HG03469 (cell line): Measurements from ENCODE around the gene GAL3ST2.
"Not testable (repeated sequence)": the region's sequence is repeated elsewhere in the genome, so short reads cannot be mapped to it uniquely, and the experiment has no call there.

ENCODE experiments used
- ATAC-seq: cut with Tn5 transposase; IDR thresholded peaks from one replicate; pipeline ENCODE4 v1.9.1; 2021; ENCODE audit warnings: mild to moderate bottlenecking, moderate library complexity, moderate number of reproducible peaks; ENCODE audit not compliant: unreplicated experiment

The GAL3ST2 gene

DNA sequence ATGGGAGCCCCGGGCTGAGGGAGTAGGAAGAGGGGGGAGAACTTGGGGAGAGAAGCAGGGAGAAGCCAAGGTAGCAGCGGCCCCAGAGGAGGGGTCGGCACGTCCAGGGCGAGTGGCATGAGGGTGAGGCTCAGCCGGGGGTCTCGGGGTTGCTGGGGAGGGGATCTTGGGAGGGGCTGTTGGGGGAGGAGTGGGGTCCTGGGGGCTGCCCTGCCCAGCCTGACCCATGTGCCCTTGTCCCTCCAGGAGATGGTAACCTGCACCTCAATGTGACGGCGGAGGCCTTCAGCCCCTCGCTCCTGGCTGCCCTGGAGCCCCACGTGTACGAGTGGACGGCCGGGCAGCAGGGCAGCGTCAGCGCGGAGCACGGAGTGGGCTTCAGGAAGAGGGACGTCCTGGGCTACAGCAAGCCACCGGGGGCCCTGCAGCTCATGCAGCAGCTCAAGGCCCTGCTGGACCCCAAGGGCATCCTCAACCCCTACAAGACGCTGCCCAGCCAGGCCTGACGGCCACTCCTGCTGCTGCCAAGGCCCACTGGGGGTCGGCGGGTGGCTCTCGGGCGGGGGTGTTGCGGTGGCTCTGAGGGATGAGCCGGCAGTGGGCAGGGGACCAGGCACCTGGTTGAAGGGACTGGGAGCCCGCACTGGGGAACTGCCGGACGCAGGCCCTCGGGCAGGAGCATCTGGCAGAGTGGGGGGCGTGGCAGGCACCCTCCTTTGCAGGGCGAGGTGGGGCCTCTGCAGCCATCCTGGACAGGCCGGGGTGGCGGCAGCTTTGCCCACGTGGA is 9.0 kb upstream of the GAL3ST2 start:
- no peak for ATAC-seq

DNA sequence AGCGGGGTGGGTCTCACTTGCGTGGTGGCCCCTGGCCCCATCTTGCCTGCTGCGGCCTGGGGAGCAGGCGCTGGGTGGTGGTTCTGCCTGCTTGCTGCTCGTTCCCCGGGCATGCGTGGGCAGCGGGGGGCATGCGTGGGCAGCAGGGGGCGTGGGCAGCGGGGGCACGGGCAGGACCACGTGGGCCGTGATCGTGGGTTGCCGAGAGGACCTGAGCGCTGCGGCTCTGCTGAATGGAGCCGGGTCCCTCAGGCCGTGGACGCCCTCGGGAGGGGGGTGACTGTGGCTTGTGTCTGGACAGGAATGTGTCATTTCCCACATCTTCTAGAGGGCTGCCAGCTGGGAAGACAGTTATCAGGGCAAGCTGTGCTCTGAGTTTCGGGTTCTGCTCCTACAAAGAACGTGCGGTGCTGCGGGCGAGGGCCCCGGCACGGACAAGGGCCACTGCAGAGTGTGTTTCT is 8.3 kb upstream of the GAL3ST2 start:
- ATAC-seq, result no peak

DNA sequence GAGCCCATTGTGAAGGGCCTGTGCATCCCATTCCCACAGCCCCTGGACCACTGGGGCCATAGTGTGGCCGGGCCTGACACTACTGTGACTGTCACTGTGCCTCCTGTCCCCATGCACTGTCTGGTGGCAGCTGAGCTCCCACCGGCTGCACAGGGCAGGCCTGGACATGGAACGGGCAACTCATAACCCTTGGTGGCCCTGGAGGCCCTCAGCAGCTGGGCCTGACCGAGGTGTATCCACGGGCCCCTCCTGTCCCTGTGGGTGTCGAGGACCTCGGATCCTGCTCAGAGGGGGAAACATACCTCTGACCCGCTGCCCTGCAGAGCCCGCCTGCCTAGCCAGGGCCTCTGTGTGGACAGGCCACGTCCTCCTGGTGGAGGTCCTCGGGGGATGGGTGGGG is 7.8 kb upstream of the GAL3ST2 start:
- ATAC-seq, result no peak

DNA sequence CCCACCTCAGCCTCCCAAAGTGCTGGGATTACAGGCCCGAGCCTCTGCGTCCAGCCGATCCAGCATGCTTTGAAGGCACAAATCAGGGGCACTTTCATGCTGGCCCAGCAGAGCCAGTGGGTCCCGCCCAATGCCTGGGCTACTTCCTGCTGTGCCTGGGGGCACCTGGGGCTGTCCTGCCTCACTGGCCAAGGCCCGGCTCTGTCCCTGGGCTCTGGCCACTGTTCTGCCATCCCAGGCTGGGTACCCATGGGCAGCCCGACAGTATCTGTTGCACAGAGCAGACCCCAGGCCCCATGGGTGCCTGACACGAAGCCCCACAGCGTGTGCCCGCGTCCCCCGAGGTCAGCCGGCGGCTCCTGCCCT is 6.8 kb upstream of the GAL3ST2 start:
- no peak for ATAC-seq

DNA sequence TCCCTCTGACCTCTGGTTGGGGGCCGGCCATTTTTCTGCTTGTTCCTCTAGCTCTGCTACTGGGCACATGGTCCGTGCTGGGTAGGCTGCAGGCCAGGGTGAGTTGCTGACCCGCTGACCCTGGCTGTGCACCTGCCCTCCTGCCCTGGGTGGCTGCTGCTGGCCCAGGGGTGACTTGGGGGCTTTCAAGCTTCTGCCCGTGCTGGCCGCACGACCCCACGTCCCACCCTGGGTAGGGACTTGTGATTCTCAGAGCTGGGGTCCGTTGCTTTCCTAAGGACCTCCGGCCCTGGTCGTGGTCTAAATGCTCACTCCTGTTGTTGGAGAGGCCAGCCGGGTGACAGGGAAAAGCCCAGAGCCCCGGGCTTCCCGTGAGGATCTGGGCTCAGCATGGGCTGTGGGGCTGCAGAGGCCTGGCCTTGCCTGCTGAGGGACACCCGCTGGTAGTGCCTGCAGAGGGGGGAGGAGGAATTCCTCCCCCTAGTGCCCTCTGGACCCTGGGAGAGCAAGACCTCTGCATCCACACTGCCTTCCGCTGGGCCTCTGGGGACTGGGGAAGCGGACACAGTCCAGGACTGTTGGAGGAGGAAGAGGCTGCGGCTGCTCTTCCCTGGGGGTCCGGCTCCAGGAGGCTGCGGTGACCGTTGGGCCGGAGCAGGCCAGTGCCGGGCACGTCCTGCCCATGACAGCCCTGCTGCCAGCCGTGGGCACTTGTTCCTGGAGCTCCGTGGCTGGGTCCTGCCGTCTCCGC is 6.3 kb upstream of the GAL3ST2 start:
- no peak for ATAC-seq

- no peak for ATAC-seq
Measured at GRCh38 chr2:241770936-241771285, 5.7 kb upstream of the GAL3ST2 start.

DNA sequence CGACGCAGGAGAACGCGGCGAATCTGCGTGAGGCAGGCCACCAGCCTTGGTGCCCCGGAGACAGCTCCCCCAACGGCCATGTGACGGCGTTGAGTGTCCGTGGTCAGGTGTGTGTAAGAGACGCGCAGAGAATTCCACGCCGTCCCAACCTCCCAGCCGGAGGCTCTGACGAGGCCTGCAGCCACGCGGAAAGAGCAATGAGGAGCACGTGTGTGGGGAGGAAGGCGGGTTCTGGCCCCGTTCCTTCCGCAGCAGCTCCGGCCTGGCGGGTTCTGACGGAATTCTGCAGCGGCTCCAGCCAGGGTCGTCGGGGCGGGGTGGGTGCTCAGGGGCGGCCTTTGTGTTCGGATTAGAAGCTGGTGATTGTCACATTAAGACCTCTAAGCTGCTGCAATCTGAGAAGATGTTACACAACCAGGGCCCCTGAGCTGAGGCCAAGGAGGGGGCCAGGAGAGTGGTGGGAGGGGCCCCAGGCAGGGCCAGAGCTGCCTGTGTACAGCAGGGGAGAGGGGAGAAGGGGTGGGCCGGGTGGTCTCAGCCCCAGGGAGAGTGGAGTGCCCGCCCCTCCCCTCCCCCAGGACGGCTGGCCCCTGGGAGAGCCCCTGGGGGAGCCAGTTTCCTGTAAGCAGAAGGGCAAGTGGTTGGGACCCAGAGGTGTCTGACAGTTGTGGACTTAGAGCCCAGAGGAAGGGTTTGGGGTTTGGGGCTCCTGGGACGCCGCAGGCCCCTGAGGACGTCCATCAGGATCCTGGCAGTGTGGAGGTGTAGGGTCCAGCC is 5.1 kb upstream of the GAL3ST2 start:
- no peak for ATAC-seq

GRCh38 chr2:241772063-241772499 is 4.5 kb upstream of the GAL3ST2 start:
- ATAC-seq, result no peak

DNA sequence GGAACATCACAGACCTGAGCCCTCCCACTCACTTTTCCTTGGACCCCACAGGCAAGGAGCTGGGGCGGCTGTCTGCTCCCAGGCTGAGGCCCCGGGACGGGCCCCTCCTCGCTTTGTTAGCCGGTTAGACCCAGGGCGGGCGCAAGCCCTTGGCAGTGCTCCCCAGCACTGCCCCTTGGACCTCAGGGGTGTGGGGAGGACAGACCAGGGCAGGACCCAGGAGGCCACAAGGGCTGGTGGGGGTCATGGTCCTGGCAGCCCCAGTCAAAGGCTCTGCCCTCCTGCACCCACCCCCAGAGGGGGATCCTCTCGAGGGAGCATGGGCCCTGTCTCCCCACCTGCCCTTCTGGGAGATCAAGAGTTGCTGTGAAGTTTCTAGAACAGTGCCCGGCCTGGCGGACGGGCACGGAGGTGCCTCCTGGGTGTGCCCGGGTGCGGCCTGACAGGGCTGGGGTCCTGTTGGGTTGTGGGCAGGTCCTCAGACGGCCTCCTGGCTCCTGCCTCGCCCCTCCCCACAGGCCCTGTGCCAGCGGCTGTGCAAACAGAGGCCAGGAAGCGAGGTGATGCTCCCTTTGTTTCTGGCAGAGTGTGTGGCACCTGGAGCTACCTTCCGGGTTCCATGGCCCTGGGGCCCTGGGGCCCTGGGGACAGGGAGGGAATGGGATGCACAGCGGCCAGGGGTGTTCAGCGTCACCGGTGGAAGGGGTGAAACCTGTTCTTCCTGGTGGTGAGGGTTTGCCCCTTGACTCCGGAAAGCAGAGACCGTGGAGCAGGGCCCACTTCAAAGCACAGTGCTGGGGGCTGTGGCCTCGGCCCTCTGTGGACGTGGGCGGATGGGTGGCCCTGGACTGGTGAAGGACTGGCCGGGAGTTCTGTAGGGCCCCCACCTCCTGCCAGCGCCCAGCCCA is 2.9 kb upstream of the GAL3ST2 start:
- ATAC-seq, result no peak

GRCh38 chr2:241774419-241775222 is 2.0 kb upstream of the GAL3ST2 start:
- ATAC-seq, result no peak

DNA sequence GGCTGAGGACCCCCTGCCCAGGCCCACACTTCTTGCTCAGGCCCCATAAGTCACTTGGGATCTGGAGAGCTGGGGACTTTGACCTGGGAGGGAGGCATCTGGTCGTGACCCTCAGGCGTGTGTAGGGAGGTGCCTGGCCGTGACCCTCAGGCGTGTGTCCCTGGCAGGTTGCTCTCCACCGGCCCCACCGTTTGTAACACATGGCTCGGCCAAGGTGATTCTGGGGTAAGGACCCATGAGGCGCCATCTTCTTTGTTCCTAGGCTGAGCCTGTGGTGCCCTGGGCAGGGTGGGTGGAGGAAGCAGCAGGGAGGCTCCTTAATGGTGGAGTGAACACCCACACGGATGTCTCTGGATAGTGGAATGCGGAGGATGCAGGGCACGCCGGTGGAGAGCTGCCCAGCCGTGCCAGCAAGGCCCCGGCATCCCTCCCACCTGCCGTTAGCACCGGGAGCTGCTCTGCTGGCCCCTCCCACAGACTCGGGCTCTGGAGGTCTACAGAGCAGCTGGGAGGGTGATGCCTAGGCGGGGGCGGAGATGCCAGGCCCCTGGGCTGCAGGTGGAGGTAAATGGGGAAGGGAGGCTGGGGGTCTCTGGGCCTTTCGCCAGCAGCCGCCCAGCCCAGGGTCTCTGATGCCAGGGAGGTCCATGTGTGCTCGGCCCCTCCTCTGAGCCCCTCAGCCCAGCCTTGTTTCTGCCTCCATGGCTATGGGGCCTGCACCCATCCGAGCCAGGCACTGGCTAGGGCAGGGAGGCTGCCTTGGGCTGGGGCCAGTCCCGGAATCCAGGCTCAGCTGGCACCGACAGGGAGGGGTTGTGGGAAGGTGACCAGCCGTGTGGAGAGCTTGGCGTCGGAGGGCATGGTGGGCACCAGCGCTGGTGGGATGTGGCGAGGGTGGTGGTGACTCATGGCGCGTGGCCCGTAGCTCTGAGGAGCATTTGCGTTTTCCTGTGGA is 1.1 kb upstream of the GAL3ST2 start:
- no peak for ATAC-seq

GRCh38 chr2:241777170-241777685 is 606 bp downstream of the GAL3ST2 start:
- ATAC-seq, result no peak

- ATAC-seq, result no peak
Measured at GRCh38 chr2:241777686-241778627, 1.3 kb downstream of the GAL3ST2 start.

- ATAC-seq, result no peak
Measured at GRCh38 chr2:241780939-241781569, 4.4 kb downstream of the GAL3ST2 start.

GRCh38 chr2:241782053-241782452 is 5.4 kb downstream of the GAL3ST2 start:
- not testable (repeated sequence) for ATAC-seq

- ATAC-seq, result no peak
Measured at GRCh38 chr2:241788135-241788534, 11.5 kb downstream of the GAL3ST2 start.

DNA sequence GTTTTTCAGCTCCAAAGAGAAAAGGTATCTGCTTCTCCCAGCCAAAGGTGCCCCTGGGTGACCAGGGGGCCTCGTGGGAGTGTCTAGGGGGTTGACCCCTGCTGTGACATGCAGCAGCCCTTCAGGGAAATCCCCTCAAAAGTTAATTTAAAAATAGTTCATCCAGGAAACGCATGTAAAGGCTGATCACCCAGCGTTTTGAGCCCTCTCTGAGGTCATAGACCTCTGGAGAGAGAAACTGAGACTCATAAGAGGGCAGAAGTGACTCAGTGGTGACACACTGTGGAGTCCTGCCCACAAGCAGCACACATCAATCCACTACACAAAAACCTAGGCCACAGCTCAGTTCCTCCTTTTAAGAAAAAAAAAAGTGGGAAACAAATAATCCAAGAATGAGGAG is 11.9 kb downstream of the GAL3ST2 start:
- no peak for ATAC-seq
